Transverse colon (tissue), 4 donors: ENCODE data around the gene FOSL1. TPM values are rescaled to one million over a fixed set of nuclear protein-coding genes. Genes with fewer than 3 reads are reported as not detected.

Source experiments
- DNase-seq: peaks from one replicate; pipeline ENCODE4 v3.0.0-alpha.2; 2019
- H3K27ac ChIP-seq, 4 donors: fragments of 200-600 bp; sonication (generic); 2 replicates each; pipeline ENCODE4 v1.5.1; 2016 to 2018; ENCODE audit warnings: inconsistent platforms in 4 of 4
- H3K27me3 ChIP-seq: fragments of 200-600 bp; sonication (generic); 2 replicates; pipeline ENCODE4 v1.5.1; 2017; ENCODE audit warnings: inconsistent platforms
- H3K36me3 ChIP-seq, 4 donors: fragments of 200-600 bp; sonication (generic); 2 replicates each; pipeline ENCODE4 v1.5.1; 2017 to 2019; ENCODE audit warnings: inconsistent platforms in 4 of 4
- H3K4me1 ChIP-seq, 4 donors: fragments of 200-600 bp; sonication (generic); 2 replicates each; pipeline ENCODE4 v1.5.1; 2017 to 2020; ENCODE audit warnings: inconsistent platforms in 4 of 4
- H3K4me3 ChIP-seq, 4 donors: fragments of 200-600 bp; sonication (generic); 1 replicate in 1 of 4; 2 replicates in 3 of 4; pipeline versions ENCODE4 v1.5.1 to v1.6.1; 2017 to 2019; ENCODE audit warnings: inconsistent platforms in 4 of 4
- H3K9me3 ChIP-seq, 2 donors: fragments of 200-600 bp; sonication (generic); 2 replicates each; pipeline ENCODE4 v1.5.1; 2017 to 2019; ENCODE audit warnings: inconsistent platforms in 2 of 2
- EP300 ChIP-seq: sonication (generic); formaldehyde crosslinking; IDR thresholded peaks from one replicate; pipeline ENCODE4 v1.6.1; 2017; ENCODE audit warnings: antibody characterized with exemption, low read depth
- POLR2A ChIP-seq: fragments of 450-650 bp; IDR thresholded peaks from one replicate; pipeline ENCODE4 v1.6.1; 2016; ENCODE audit warnings: antibody characterized with exemption, mild to moderate bottlenecking, moderate library complexity
- POLR2AphosphoS5 ChIP-seq, 3 donors: sonication (generic); formaldehyde crosslinking; IDR thresholded peaks; one replicate each; pipeline ENCODE4 v1.6.1; 2016; ENCODE audit warnings: antibody characterized with exemption in 3 of 3
- WGBS, 2 donors: methylation state at CpG; one replicate each; pipeline ENCODE4 v1.1.5; 2018; ENCODE audit warnings: low coverage in 1 of 2; 5-methylcytosine and 5-hydroxymethylcytosine counted together
- in situ Hi-C, 4 donors: fragments of 200-750 bp; cut with MboI; loops; one replicate each; pipeline versions ENCODE4 v1.15.0 to v1.15.1; 2017; ENCODE audit warnings: low sequenced_read_pairs in 3 of 4, low pct_ligation_motif_present in 1 of 4, low pct_unique_long_range_greater_than_20kb in 1 of 4
- intact Hi-C: fragments of 100-400 bp; cut with DNase I; formaldehyde crosslinking; loops from one replicate; pipeline ENCODE4 v1.15.1; 2023; ENCODE audit warnings: low total_unique reads
- total RNA-seq, 4 donors: library from RNA; depleted of rRNA; stranded (reverse); fragments of >200 nt; gene quantifications; one replicate each; pipeline ENCODE4 v1.1.0, GENCODE V29; 2016
- TF ChIP-seq, protein P1 (sequence below), 5 experiments: fragments of 200-600 bp in 3 of 5; fragments of 450-650 bp in 2 of 5; sonication (generic) in 3 of 5; IDR thresholded peaks; 1 replicate in 2 of 5; 2 replicates in 3 of 5; pipeline ENCODE4 v1.5.1; 2016 to 2017; ENCODE audit warnings: antibody characterized with exemption in 5 of 5, inconsistent platforms in 3 of 5, mild to moderate bottlenecking in 2 of 5, moderate library complexity in 1 of 5

The FOSL1 gene
- total RNA-seq, 4 donors from 2014 or later, result 1.2 to 11.6 TPM; not detected in 2

DNA sequence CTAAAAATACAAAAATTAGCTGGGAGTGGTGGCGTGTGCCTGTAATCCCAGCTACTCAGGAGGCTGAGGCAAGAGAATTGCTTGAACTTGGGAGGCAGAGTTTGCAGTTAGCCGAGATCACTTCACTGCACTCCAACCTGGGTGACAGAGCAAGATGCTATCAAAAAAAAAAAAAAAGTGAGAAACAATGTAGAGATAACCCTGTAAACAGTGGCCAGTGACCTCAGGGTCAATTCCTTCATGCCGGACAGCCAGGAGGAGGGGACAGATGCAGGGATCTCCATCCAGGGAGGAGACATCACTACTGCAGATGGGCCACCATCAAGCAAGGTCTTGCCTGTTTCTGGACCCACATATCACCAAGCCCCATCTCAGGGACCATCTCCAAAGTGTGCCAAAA is 52.4 kb downstream of the FOSL1 start:
- Histone ChIP-seq H3K9me3 (no peaks in the 10 kb centered on the region), H3K27ac (no peak overlapping the region), H3K36me3 (peaks cover 0 to 12% (median 0%) of the 10 kb centered on the region in 4 donors), H3K27me3 (no peaks in the 10 kb centered on the region), H3K4me3 (no peak overlapping the region), H3K4me1 (peaks cover 5 to 27% (median 12%) of the 10 kb centered on the region in 4 donors)
- no peak for DNase-seq
- in situ Hi-C loops, result no loop called here
- intact Hi-C loops, result no loop called here
- TF ChIP-seq POLR2A, result no peak
- TF ChIP-seq, protein P1, sequence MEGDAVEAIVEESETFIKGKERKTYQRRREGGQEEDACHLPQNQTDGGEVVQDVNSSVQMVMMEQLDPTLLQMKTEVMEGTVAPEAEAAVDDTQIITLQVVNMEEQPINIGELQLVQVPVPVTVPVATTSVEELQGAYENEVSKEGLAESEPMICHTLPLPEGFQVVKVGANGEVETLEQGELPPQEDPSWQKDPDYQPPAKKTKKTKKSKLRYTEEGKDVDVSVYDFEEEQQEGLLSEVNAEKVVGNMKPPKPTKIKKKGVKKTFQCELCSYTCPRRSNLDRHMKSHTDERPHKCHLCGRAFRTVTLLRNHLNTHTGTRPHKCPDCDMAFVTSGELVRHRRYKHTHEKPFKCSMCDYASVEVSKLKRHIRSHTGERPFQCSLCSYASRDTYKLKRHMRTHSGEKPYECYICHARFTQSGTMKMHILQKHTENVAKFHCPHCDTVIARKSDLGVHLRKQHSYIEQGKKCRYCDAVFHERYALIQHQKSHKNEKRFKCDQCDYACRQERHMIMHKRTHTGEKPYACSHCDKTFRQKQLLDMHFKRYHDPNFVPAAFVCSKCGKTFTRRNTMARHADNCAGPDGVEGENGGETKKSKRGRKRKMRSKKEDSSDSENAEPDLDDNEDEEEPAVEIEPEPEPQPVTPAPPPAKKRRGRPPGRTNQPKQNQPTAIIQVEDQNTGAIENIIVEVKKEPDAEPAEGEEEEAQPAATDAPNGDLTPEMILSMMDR (IDR thresholded peaks at IDR 0.05), result no peak
- no peak for TF ChIP-seq EP300
- no peak for TF ChIP-seq POLR2AphosphoS5 (IDR thresholded peaks at IDR 0.05)
- WGBS, 2 donors, result 82 to 89% methylated on average over 1 to 3 of the region's 3 CpGs

DNA sequence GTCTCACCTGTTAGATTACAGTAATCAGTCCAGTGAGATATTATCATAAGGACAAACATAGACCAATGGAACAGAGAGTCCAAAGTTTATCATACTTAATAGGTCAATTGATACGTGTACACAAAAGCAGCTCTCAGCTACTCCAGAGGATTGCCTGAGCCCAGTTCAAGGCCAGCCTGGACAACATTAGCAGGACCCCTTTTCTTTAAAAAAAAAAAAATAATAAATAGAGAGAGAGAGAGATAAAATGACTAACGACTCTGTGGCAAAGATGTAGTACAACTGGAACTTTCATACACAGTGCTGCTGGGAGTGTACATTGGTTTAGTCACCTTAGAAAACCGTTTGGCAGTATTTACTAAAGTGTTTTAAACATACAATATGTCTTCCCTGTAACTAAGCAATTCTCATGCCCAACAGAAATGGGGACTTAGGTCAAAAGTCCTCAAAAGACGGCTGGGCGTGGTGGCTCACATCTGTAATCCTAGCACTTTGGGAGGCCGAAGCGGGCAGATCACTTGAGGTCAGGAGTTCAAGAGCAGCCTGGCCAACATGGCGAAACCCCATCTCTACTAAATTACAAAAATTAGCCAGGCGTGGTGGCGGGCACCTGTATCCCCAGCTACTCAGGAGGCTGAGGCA is 55.8 kb downstream of the FOSL1 start:
- 60 to 69% methylated on average over 3 to 10 of the region's 10 CpGs for WGBS, 2 donors
- intact Hi-C loops (no loop called here), in situ Hi-C loops (no loop called here)
- DNase-seq, result peak; percentile 61
- H3K27ac ChIP-seq, result peak overlapping the region; percentile 44 to 66 (median 52)
- no peaks in the 10 kb centered on the region for H3K27me3 ChIP-seq
- TF ChIP-seq POLR2AphosphoS5 (IDR thresholded peaks at IDR 0.05) (peak in 1 of 3 donors; percentile 19), EP300 (no peak)
- TF ChIP-seq, protein P1 (IDR thresholded peaks at IDR 0.05), result no peak
- H3K9me3 ChIP-seq, result no peaks in the 10 kb centered on the region
- no peaks in the 10 kb centered on the region for H3K36me3 ChIP-seq
- H3K4me1 ChIP-seq, result peaks cover 0 to 26% (median 1%) of the 10 kb centered on the region in 4 donors
- H3K4me3 ChIP-seq, result no peak overlapping the region

DNA sequence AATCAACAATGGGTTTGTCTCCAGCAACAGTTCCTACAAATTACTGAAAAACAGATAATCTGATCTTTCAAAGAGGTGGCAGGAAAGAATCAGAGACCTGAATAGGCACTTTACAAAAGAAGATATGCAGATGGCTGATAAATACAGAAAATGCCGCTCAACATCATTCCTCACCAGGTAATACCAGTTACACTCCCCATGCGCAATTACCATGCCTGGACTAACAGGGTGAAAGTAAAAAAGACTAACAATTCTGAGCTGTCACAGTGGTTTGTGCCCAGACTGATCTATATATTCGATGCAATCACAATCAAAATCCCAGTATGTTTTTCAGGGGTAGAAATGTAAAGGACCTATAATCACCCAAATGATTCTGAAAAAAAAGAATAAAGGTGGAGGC is 56.4 kb downstream of the FOSL1 start:
- H3K27me3 ChIP-seq, result no peaks in the 10 kb centered on the region
- H3K27ac ChIP-seq, result peak overlapping the region; percentile 44 to 66 (median 52)
- no peak overlapping the region for H3K4me3 ChIP-seq
- no peaks in the 10 kb centered on the region for H3K36me3 ChIP-seq
- intact Hi-C loops (no loop called here), in situ Hi-C loops (no loop called here)
- peaks cover 0 to 26% (median 0%) of the 10 kb centered on the region in 4 donors for H3K4me1 ChIP-seq
- 70 to 71% methylated on average over 3 of the region's 3 CpGs for WGBS, 2 donors
- no peaks in the 10 kb centered on the region for H3K9me3 ChIP-seq
- no peak for DNase-seq
- TF ChIP-seq POLR2AphosphoS5 (IDR thresholded peaks at IDR 0.05), result no peak
- TF ChIP-seq, protein P1 (IDR thresholded peaks at IDR 0.05), result no peak
- TF ChIP-seq POLR2A, result no peak
- no peak for TF ChIP-seq EP300

DNA sequence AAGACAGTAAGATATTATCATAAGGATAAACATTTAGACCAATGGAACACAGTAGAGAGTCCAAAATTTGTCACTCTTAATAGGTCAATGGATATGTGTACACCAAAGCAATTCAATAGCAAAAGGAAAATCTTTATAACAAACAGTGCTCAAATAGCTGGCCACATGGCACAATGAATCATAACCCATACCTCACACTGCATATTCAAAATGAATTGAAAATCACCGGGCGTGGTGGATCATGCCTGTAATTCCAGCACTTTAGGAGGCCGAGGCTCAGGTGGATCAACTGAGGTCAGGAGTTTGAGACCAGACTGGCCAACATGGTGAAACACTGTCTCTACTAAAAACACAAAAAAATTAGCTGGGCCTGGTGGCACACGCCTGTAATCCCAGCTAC is 58.0 kb downstream of the FOSL1 start:
- no peaks in the 10 kb centered on the region for H3K9me3 ChIP-seq
- H3K27me3 ChIP-seq, result no peaks in the 10 kb centered on the region
- peak; percentile 24 for DNase-seq
- intact Hi-C loops (no loop called here), in situ Hi-C loops (no loop called here)
- WGBS, 2 donors, result 81 to 88% methylated on average over 3 to 4 of the region's 4 CpGs
- peaks cover 0 to 26% (median 0%) of the 10 kb centered on the region in 4 donors for H3K4me1 ChIP-seq
- H3K4me3 ChIP-seq, result no peak overlapping the region
- no peaks in the 10 kb centered on the region for H3K36me3 ChIP-seq
- peak overlapping the region in 1 of 4 donors; percentile 14 for H3K27ac ChIP-seq
- no peak for TF ChIP-seq POLR2AphosphoS5 (IDR thresholded peaks at IDR 0.05)
- TF ChIP-seq, protein P1 (IDR thresholded peaks at IDR 0.05), result no peak
- no peak for TF ChIP-seq POLR2A
- no peak for TF ChIP-seq EP300

Other genes with a start within 250 kb of the FOSL1 start
- 10 to 100 TPM; 45.8 to 95.8 (median 58.4) TPM for gene RELA, start 237.5 kb downstream of the FOSL1 start, total RNA-seq
- gene KAT5, start 188.1 kb downstream of the FOSL1 start, total RNA-seq, result 100 to 1,000 TPM in 1 of 4 donors, 10 to 100 TPM in 3; 51.6 to 203 (median 74.1) TPM
- 100 to 1,000 TPM in 2 of 4 donors, 10 to 100 TPM in 2; 70.2 to 231 (median 111) TPM for gene RNASEH2C, start 179.6 kb downstream of the FOSL1 start, total RNA-seq
- 10 to 100 TPM; 24.9 to 33.7 (median 28.2) TPM for gene AP5B1, start 119.4 kb downstream of the FOSL1 start, total RNA-seq
- 10 to 100 TPM; 19.9 to 44.8 (median 33.8) TPM for gene OVOL1, start 113.3 kb downstream of the FOSL1 start, total RNA-seq
- gene SNX32, start 66.4 kb downstream of the FOSL1 start, total RNA-seq, result 10 to 100 TPM in 1 of 4 donors, 1 to 10 TPM in 1, under 1 TPM in 1, not detected in 1; 0.60 to 10.0 (median 1.6) TPM
- gene CFL1, start 42.2 kb downstream of the FOSL1 start, total RNA-seq, result 1,000 to 10,000 TPM; 1,308 to 1,852 (median 1,703) TPM
- 100 to 1,000 TPM in 1 of 4 donors, 10 to 100 TPM in 3; 58.3 to 191 (median 81.2) TPM for gene MUS81, start 40.0 kb downstream of the FOSL1 start, total RNA-seq
- gene EFEMP2, start 27.6 kb downstream of the FOSL1 start, total RNA-seq, result 10 to 100 TPM; 15.2 to 34.4 (median 25.1) TPM
- 1 to 10 TPM in 2 of 4 donors, not detected in 2; 1.1 to 1.8 TPM for gene CTSW, start 20.6 kb downstream of the FOSL1 start, total RNA-seq
- gene FIBP, start 11.9 kb downstream of the FOSL1 start, total RNA-seq, result 10 to 100 TPM; 53.4 to 82.6 (median 75.9) TPM
- gene CCDC85B, start 9.7 kb downstream of the FOSL1 start, total RNA-seq, result 100 to 1,000 TPM in 1 of 4 donors, 10 to 100 TPM in 2, 1 to 10 TPM in 1; 7.9 to 140 (median 23.1) TPM
- 10 to 100 TPM; 15.2 to 59.5 (median 22.8) TPM for gene C11orf68, start 18.7 kb upstream of the FOSL1 start, total RNA-seq
- 10 to 100 TPM; 15.7 to 63.2 (median 57.0) TPM for gene DRAP1, start 19.0 kb upstream of the FOSL1 start, total RNA-seq
- not detected for gene TSGA10IP, start 45.1 kb upstream of the FOSL1 start, total RNA-seq
- 10 to 100 TPM; 31.8 to 76.3 (median 34.3) TPM for gene SART1, start 61.3 kb upstream of the FOSL1 start, total RNA-seq
- gene EIF1AD, start 101.8 kb upstream of the FOSL1 start, total RNA-seq, result 10 to 100 TPM; 14.6 to 82.6 (median 31.2) TPM
- gene BANF1, start 102.1 kb upstream of the FOSL1 start, total RNA-seq, result 10 to 100 TPM; 27.9 to 79.7 (median 34.0) TPM
- not detected for gene CST6, start 111.6 kb upstream of the FOSL1 start, total RNA-seq
- not detected for gene CATSPER1, start 126.1 kb upstream of the FOSL1 start, total RNA-seq
- not detected for gene GAL3ST3, start 148.8 kb upstream of the FOSL1 start, total RNA-seq
- 100 to 1,000 TPM in 3 of 4 donors, 10 to 100 TPM in 1; 71.8 to 152 (median 137) TPM for gene SF3B2, start 152.0 kb upstream of the FOSL1 start, total RNA-seq
- 10 to 100 TPM in 3 of 4 donors, 1 to 10 TPM in 1; 9.8 to 52.0 (median 27.2) TPM for gene PACS1, start 169.9 kb upstream of the FOSL1 start, total RNA-seq